HG02642 (cell line): ENCODE results near the gene RAB11A.

Experiments used
- ATAC-seq: cut with Tn5 transposase; IDR thresholded peaks from one replicate; pipeline ENCODE4 v1.9.1; 2021; ENCODE audit warnings: mild to moderate bottlenecking; ENCODE audit not compliant: unreplicated experiment, poor library complexity

Gene RAB11A

GRCh38 chr15:65869126-65869953 lies at the start of gene RAB11A:
RAB11A (plus strand) TSS chr15:65869491; CDS start chr15:65869586, 95 bp downstream.
- peak; percentile 91 for ATAC-seq

GRCh38 chr15:65819563-65819960 lies 49.7 kb upstream of the RAB11A start:
- ATAC-seq = no peak

- ATAC-seq = no peak
Measured at GRCh38 chr15:65821070-65821469, 48.2 kb upstream of the RAB11A start.

GRCh38 chr15:65822316-65822715 lies 47.0 kb upstream of the RAB11A start:
- no peak for ATAC-seq

GRCh38 chr15:65824031-65824743 lies 45.1 kb upstream of the RAB11A start:
- ATAC-seq = no peak

- no peak for ATAC-seq
Measured at GRCh38 chr15:65824941-65825544, 44.2 kb upstream of the RAB11A start.

- no peak for ATAC-seq
Measured at GRCh38 chr15:65827065-65827464, 42.2 kb upstream of the RAB11A start.

- no peak for ATAC-seq
Measured at GRCh38 chr15:65828585-65828984, 40.7 kb upstream of the RAB11A start.

GRCh38 chr15:65829130-65829764 lies 40.0 kb upstream of the RAB11A start:
- no peak for ATAC-seq

- peak; percentile 49 for ATAC-seq
Measured at GRCh38 chr15:65832549-65833364, 36.5 kb upstream of the RAB11A start.

- ATAC-seq = no peak
Measured at GRCh38 chr15:65833501-65834205, 35.6 kb upstream of the RAB11A start.

- no peak for ATAC-seq
Measured at GRCh38 chr15:65834603-65835282, 34.5 kb upstream of the RAB11A start.

- no peak for ATAC-seq
Measured at GRCh38 chr15:65835447-65835846, 33.8 kb upstream of the RAB11A start.

GRCh38 chr15:65836665-65837064 lies 32.6 kb upstream of the RAB11A start:
- no peak for ATAC-seq

GRCh38 chr15:65837301-65838294 lies 31.7 kb upstream of the RAB11A start:
- no peak for ATAC-seq

GRCh38 chr15:65839354-65839901 lies 29.9 kb upstream of the RAB11A start:
- no peak for ATAC-seq

- ATAC-seq = no peak
Measured at GRCh38 chr15:65839985-65840384, 29.3 kb upstream of the RAB11A start.
